Frontal cortex (tissue), 4 donors: ENCODE data around the gene LRRC40. TPM values are rescaled to one million over a fixed set of nuclear protein-coding genes. Genes with fewer than 3 reads are reported as not detected.
"Not testable (repeated sequence)": the region's sequence is repeated elsewhere in the genome, so short reads cannot be mapped to it uniquely, and the experiment has no call there.

Source experiments
- DNase-seq, 2 donors: peaks; one replicate each; pipeline ENCODE4 v3.0.0; 2012; ENCODE audit warnings: low spot score in 2 of 2
- FAIRE-seq: peaks from 2 replicates; lab custom pipeline; 2012; peaks lifted over from hg19 to GRCh38; lab: Jason Lieb, UNC
- total RNA-seq: library from RNA; depleted of rRNA; stranded (reverse); fragments of >200 nt; gene quantifications from one replicate; pipeline ENCODE4 v1.2.3, GENCODE V29; 2014
- donor health status: control.
- donor health status: control.
- donor health status: control.

LRRC40 gene
- total RNA-seq: 99.9 TPM

- DNase-seq (peak; percentile 75 to 85), FAIRE-seq (no peak)
Observed at GRCh38 chr1:70205434-70206118, at the start of gene LRRC40. TSS of gene LRRC40 (minus strand) at chr1:70205579. CDS start at chr1:70205540, 39 bp downstream.

- DNase-seq (no peak), FAIRE-seq (no peak)
Observed at GRCh38 chr1:70248729-70249128, 43.4 kb upstream of the LRRC40 start.

GRCh38 chr1:70247768-70248167 is 42.4 kb upstream of the LRRC40 start:
- FAIRE-seq: no peak
- DNase-seq: no peak

GRCh38 chr1:70247122-70247521 is 41.7 kb upstream of the LRRC40 start:
- no peak for FAIRE-seq
- DNase-seq: no peak

GRCh38 chr1:70239940-70240339 is 34.6 kb upstream of the LRRC40 start:
- no peak for DNase-seq
- FAIRE-seq: no peak

- FAIRE-seq (peak; percentile 13), DNase-seq (no peak)
Observed at GRCh38 chr1:70234733-70235132, 29.4 kb upstream of the LRRC40 start.

GRCh38 chr1:70231475-70231874 is 26.1 kb upstream of the LRRC40 start:
- DNase-seq (no peak), FAIRE-seq (no peak)

GRCh38 chr1:70228670-70229069 is 23.3 kb upstream of the LRRC40 start:
- no peak for FAIRE-seq
- DNase-seq: no peak

GRCh38 chr1:70227439-70227838 is 22.1 kb upstream of the LRRC40 start:
- DNase-seq (no peak), FAIRE-seq (no peak)

- FAIRE-seq (no peak), DNase-seq (no peak)
Observed at GRCh38 chr1:70224954-70225353, 19.6 kb upstream of the LRRC40 start.

GRCh38 chr1:70222716-70223235 is 17.4 kb upstream of the LRRC40 start:
- DNase-seq: no peak
- no peak for FAIRE-seq

- DNase-seq (peak; percentile 85 to 86), FAIRE-seq (no peak)
Observed at GRCh38 chr1:70221238-70222121, 16.1 kb upstream of the LRRC40 start, which contains the start of gene SRSF11. TSS of gene SRSF11 (plus strand) at chr1:70221380. CDS start at chr1:70221637, 257 bp downstream.

GRCh38 chr1:70220517-70221237 is 15.3 kb upstream of the LRRC40 start:
- DNase-seq (no peak), FAIRE-seq (no peak)

GRCh38 chr1:70220015-70220414 is 14.6 kb upstream of the LRRC40 start:
- FAIRE-seq (no peak), DNase-seq (no peak)

- FAIRE-seq: no peak
- DNase-seq: no peak
Observed at GRCh38 chr1:70211541-70211940, 6.2 kb upstream of the LRRC40 start.

- no peak for FAIRE-seq
- no peak for DNase-seq
Observed at GRCh38 chr1:70210820-70211219, 5.4 kb upstream of the LRRC40 start.

GRCh38 chr1:70208292-70208691 is 2.9 kb upstream of the LRRC40 start:
- FAIRE-seq (no peak), DNase-seq (no peak)

- FAIRE-seq (no peak), DNase-seq (no peak)
Observed at GRCh38 chr1:70207492-70207891, 2.1 kb upstream of the LRRC40 start.

- FAIRE-seq, DNase-seq: not testable (repeated sequence)
Observed at GRCh38 chr1:70206833-70207232, 1.5 kb upstream of the LRRC40 start.

- no peak for FAIRE-seq
- DNase-seq: peak in 1 of 2 donors; percentile 17
Observed at GRCh38 chr1:70205071-70205433, 327 bp downstream of the LRRC40 start.
